Skeletal muscle tissue (tissue), 4 donors: ENCODE results near the gene MED19. TPM values are rescaled to one million over a fixed set of nuclear protein-coding genes. Genes with fewer than 3 reads are reported as not detected.

Experiments
- H3K27ac ChIP-seq: one replicate; pipeline ENCODE4 v1.7.0; 2013; ENCODE audit warnings: mild to moderate bottlenecking, low read depth, low read length, inconsistent platforms
- H3K27me3 ChIP-seq, 3 donors: one replicate each; pipeline ENCODE4 v1.7.0; 2013; ENCODE audit warnings: low read length in 3 of 3; ENCODE audit not compliant: control insufficient read depth in 3 of 3, insufficient read depth in 3 of 3
- H3K36me3 ChIP-seq, 3 donors: one replicate each; pipeline ENCODE4 v1.7.0; 2013; ENCODE audit warnings: low read length in 3 of 3; ENCODE audit not compliant: control insufficient read depth in 3 of 3, insufficient read depth in 3 of 3
- H3K4me1 ChIP-seq, 3 donors: one replicate each; pipeline ENCODE4 v1.7.0; 2013; ENCODE audit warnings: low read length in 3 of 3, mild to moderate bottlenecking in 3 of 3; ENCODE audit not compliant: control insufficient read depth in 3 of 3, insufficient read depth in 3 of 3
- H3K4me3 ChIP-seq, 3 donors: one replicate each; pipeline ENCODE4 v1.7.0; 2013; ENCODE audit warnings: low read length in 3 of 3
- H3K9ac ChIP-seq, 3 donors: one replicate each; pipeline ENCODE4 v1.7.0; 2013; ENCODE audit warnings: low read length in 3 of 3, mild to moderate bottlenecking in 3 of 3, moderate library complexity in 2 of 3, low read depth in 1 of 3
- H3K9me3 ChIP-seq, 3 donors: one replicate each; pipeline ENCODE4 v1.7.0; 2013; ENCODE audit warnings: low read length in 3 of 3; ENCODE audit not compliant: control insufficient read depth in 3 of 3
- total RNA-seq: library from RNA; depleted of rRNA; stranded (reverse); fragments of >200 nt; gene quantifications from one replicate; pipeline ENCODE4 v1.2.3, GENCODE V29; 2014
- donor health status: Osteomylitis.

Gene MED19
- total RNA-seq, 1 donor from 2014 or later: 11.0 TPM

GRCh38 chr11:57679396-57679795, 32.6 kb downstream of the MED19 start:
- H3K4me3 ChIP-seq: no peak overlapping the region
- H3K27ac ChIP-seq: no peak overlapping the region
- peak overlapping the region in 1 of 3 donors; percentile 20 for H3K9ac ChIP-seq
- H3K4me1 ChIP-seq: peaks cover 0 to 5% (median 4%) of the 10 kb centered on the region in 3 donors
- H3K9me3 ChIP-seq: no peaks in the 10 kb centered on the region
- H3K27me3 ChIP-seq: no peaks in the 10 kb centered on the region
- peaks cover 8 to 32% (median 18%) of the 10 kb centered on the region in 3 donors for H3K36me3 ChIP-seq

DNA sequence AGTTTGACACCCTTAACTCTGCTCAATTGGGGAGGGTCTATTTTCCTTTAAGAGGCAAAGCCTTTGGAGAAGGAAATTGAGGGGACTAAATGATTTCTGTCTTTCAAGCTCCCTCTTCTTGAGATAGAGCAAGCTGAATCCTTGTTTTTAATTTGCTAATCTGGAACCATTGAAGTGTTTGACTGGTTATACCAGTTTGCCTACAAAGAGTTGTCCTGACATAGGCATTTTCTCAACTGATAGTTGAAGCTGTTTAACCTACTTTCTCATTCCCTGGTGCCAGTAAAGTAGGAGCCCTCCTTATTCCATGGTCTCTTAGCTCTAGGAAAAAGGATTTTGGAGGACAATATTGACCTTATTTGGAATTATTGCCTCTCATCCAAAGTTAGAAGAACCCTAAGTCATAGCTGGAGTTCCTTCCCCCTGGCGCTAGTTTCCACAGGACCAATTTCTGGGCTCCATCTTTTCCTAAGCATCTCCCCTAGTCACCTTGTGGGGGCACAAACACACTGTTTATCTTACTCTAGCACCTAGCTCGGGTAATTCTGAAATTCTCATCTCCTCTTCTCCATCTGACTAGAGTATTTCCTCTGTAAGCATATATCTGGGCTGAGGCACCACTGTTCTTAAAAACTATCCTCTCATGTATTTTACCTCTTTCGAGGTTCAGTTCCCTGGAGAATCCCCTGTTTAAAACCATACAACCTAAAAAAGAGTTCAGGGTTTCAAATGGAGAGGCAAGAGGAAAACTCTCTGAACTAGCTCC, 36.7 kb downstream of the MED19 start:
- Histone ChIP-seq H3K9me3 (no peaks in the 10 kb centered on the region), H3K36me3 (peaks cover 16 to 44% (median 27%) of the 10 kb centered on the region in 3 donors), H3K4me1 (peaks cover 2 to 5% (median 4%) of the 10 kb centered on the region in 3 donors), H3K27ac (no peak overlapping the region), H3K4me3 (no peak overlapping the region), H3K27me3 (no peaks in the 10 kb centered on the region), H3K9ac (no peak overlapping the region)

DNA sequence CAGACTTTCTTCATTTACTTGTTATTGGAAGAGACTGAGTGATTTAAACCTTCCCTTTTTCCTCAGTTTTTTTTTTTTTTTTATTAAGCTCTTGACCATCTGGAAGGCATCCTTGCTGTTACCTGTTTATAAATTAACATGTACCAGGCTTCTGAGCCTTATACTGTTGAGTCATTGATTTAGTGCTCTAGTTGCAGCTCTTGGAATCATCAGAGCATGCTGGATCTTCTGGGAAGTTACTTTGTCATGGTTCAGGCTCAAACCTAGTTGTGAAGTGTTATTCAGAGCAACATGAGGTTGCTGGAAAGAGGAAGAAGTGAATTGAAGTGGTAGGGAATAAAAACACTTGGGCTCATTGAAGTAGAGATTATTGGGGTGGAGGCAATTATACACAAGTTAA, 37.8 kb downstream of the MED19 start:
- no peaks in the 10 kb centered on the region for H3K27me3 ChIP-seq
- H3K4me1 ChIP-seq: peaks cover 6 to 11% (median 10%) of the 10 kb centered on the region in 3 donors
- no peak overlapping the region for H3K9ac ChIP-seq
- H3K36me3 ChIP-seq: peaks cover 14 to 38% (median 27%) of the 10 kb centered on the region in 3 donors
- H3K4me3 ChIP-seq: no peak overlapping the region
- H3K27ac ChIP-seq: no peak overlapping the region
- H3K9me3 ChIP-seq: no peaks in the 10 kb centered on the region

DNA sequence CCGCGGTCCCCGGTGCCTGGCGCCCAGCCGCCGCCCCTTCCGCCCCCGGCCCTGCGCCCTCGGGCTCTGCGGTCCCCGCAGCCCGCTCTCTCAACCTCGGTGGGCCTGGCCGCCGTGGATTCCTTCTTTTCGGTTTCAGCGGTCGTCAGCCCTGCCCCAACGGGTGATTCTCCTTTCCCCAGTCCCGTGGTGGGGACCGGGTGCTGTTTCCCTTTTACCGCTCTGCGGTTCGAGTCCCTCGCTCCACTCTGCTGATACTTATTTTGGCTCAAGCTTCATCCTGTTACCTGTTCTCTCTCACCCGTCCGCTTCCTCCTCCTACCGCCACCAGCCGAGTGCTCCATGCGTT, 43.6 kb downstream of the MED19 start:
- Histone ChIP-seq H3K9ac (peak overlapping the region; percentile 94 to 98 (median 98)), H3K27ac (peak overlapping the region; percentile 91), H3K4me1 (peaks cover 21 to 24% (median 22%) of the 10 kb centered on the region in 3 donors), H3K4me3 (peak overlapping the region; percentile 82 to 97 (median 95)), H3K27me3 (no peaks in the 10 kb centered on the region), H3K36me3 (peaks cover 11 to 15% (median 15%) of the 10 kb centered on the region in 3 donors), H3K9me3 (no peaks in the 10 kb centered on the region)

DNA sequence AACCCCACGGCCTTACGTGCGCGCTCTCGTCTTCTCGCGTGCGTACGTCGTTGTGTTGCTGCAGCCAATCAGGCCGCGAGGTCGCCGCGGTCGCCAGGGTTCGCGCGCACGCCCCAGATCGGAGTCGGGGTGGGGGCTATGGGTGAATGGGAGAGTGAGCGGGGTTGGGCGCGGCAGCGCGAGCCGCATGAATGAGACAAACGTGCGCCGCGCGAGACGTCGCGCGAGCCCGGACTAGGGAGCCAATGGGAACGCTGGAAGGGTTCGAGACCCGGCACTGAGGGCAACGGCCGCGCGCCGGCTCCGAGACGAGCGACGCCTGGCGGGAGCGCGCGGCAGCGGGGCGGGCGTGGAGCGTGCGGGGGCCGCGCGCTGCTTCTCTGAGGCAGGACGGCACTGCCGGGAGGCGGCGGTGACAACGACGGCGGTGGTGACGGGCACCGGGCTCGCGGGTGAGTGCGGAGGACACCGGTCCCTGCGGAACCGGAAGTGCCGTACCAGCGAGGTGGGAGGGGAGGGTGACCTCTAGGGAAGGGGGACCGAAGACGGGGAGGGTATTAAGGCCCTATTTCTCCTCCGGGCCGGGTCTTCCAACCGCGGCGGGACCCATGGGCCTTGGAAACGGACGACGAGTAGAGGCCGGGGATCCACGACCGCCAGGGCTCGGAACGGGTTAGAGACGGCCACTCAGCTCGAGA, 44.1 kb downstream of the MED19 start, which contains the start of gene ZDHHC5:
Gene ZDHHC5, plus strand, starts transcription at position 379 of the 698 bp plus-strand sequence. CDS start 4,977 bp downstream, outside the sequence.
- peaks cover 8 to 10% (median 9%) of the 10 kb centered on the region in 3 donors for H3K36me3 ChIP-seq
- no peaks in the 10 kb centered on the region for H3K27me3 ChIP-seq
- peaks cover 21 to 24% (median 22%) of the 10 kb centered on the region in 3 donors for H3K4me1 ChIP-seq
- peak within 1 kb of the TSS; percentile 82 to 97 (median 95) for H3K4me3 ChIP-seq
- no peaks in the 10 kb centered on the region for H3K9me3 ChIP-seq
- peak within 1 kb of the TSS; percentile 98 to 99 (median 98) for H3K9ac ChIP-seq
- H3K27ac ChIP-seq: peak within 1 kb of the TSS; percentile 91

GRCh38 chr11:57667117-57667735, 44.8 kb downstream of the MED19 start:
- H3K27me3 ChIP-seq: no peaks in the 10 kb centered on the region
- peak overlapping the region; percentile 82 to 97 (median 95) for H3K4me3 ChIP-seq
- peak overlapping the region; percentile 98 to 99 (median 98) for H3K9ac ChIP-seq
- peaks cover 3 to 9% (median 5%) of the 10 kb centered on the region in 3 donors for H3K36me3 ChIP-seq
- H3K4me1 ChIP-seq: peaks cover 21 to 24% (median 22%) of the 10 kb centered on the region in 3 donors
- no peaks in the 10 kb centered on the region for H3K9me3 ChIP-seq
- H3K27ac ChIP-seq: peak overlapping the region; percentile 91

DNA sequence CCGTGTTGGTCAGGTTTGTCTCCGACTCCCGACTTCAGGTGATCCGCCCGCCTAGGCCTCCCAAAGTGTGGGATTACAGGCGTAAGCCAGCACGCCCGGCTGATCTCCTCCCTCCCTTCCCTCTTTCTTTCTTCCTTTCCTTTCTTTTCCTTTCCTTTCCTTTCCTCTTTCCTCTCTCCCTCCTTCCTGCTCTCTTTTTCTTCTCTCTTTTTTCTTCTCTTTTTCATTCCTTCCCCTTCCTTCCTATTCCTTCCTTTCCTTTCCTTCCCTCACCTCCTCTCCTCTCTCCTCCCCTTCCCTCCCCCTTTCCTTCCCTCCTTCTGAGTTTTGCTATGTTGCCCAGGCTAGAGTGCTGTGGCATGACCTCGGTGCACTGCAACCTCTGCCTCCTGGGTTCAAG, 48.0 kb downstream of the MED19 start:
- peaks cover 9 to 12% (median 11%) of the 10 kb centered on the region in 3 donors for H3K4me1 ChIP-seq
- H3K9me3 ChIP-seq: no peaks in the 10 kb centered on the region
- H3K27me3 ChIP-seq: no peaks in the 10 kb centered on the region
- H3K36me3 ChIP-seq: peaks cover 21 to 28% (median 25%) of the 10 kb centered on the region in 3 donors
- no peak overlapping the region for H3K9ac ChIP-seq
- H3K4me3 ChIP-seq: no peak overlapping the region
- no peak overlapping the region for H3K27ac ChIP-seq

GRCh38 chr11:57662893-57663292, 49.1 kb downstream of the MED19 start:
- no peaks in the 10 kb centered on the region for H3K27me3 ChIP-seq
- H3K9me3 ChIP-seq: no peaks in the 10 kb centered on the region
- H3K27ac ChIP-seq: no peak overlapping the region
- no peak overlapping the region for H3K4me3 ChIP-seq
- H3K4me1 ChIP-seq: peaks cover 13 to 18% (median 16%) of the 10 kb centered on the region in 3 donors
- no peak overlapping the region for H3K9ac ChIP-seq
- peaks cover 21 to 28% (median 26%) of the 10 kb centered on the region in 3 donors for H3K36me3 ChIP-seq

DNA sequence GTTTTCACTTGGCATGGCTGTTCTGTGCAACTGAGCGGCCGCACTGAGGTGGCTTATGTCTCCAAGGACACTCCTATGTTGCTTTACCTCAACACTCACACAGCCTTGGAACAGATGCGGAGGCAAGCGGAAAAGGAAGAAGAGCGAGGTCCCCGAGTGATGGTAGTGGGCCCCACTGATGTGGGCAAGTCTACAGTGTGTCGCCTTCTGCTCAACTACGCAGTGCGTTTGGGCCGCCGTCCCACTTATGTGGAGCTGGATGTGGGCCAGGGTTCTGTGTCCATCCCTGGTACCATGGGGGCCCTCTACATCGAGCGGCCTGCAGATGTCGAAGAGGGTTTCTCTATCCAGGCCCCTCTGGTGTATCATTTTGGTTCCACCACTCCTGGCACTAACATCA, 52.3 kb downstream of the MED19 start:
- H3K27me3 ChIP-seq: no peaks in the 10 kb centered on the region
- H3K9me3 ChIP-seq: no peaks in the 10 kb centered on the region
- H3K9ac ChIP-seq: peak overlapping the region in 1 of 3 donors; percentile 8
- no peak overlapping the region for H3K27ac ChIP-seq
- H3K4me1 ChIP-seq: peaks cover 10 to 16% (median 15%) of the 10 kb centered on the region in 3 donors
- H3K4me3 ChIP-seq: no peak overlapping the region
- H3K36me3 ChIP-seq: peaks cover 21 to 28% (median 26%) of the 10 kb centered on the region in 3 donors
